Right ventricle myocardium superior (tissue), 1 donor: Measurements from ENCODE around the gene CDC42BPA. TPM values are rescaled to one million over a fixed set of nuclear protein-coding genes. Genes with fewer than 3 reads are reported as not detected.
A peak's percentile ranks its signal among the peaks of the same experiment; 100 is the strongest.

Experiments
- ATAC-seq: fragments of 200-7000 bp; cut with Tn5 transposase; one replicate; pipeline ENCODE4 v1.9.1; 2020; ENCODE audit warnings: mild to moderate bottlenecking; ENCODE audit not compliant: poor library complexity
- DNase-seq: peaks from one replicate; pipeline ENCODE4 v3.0.0-alpha.2; 2020
- intact Hi-C: fragments of 100-400 bp; cut with DNase I; formaldehyde crosslinking; loops from one replicate; pipeline ENCODE4 v1.11.2; 2022
- total RNA-seq: library from RNA; stranded (reverse); fragmentation: NEBNext Ultra II Directional; extraction: Animal tissue kit (Norgen Biotek cat#: 25700); gene quantifications from one replicate; pipeline ENCODE4 v1.2.1, GENCODE V29; 2021
- donor health status: DM: no; HTN: yes; CAD: no; lungs with severe emphysema.

The CDC42BPA gene
- total RNA-seq, 1 donor from 2014 or later, result 40.5 TPM

DNA sequence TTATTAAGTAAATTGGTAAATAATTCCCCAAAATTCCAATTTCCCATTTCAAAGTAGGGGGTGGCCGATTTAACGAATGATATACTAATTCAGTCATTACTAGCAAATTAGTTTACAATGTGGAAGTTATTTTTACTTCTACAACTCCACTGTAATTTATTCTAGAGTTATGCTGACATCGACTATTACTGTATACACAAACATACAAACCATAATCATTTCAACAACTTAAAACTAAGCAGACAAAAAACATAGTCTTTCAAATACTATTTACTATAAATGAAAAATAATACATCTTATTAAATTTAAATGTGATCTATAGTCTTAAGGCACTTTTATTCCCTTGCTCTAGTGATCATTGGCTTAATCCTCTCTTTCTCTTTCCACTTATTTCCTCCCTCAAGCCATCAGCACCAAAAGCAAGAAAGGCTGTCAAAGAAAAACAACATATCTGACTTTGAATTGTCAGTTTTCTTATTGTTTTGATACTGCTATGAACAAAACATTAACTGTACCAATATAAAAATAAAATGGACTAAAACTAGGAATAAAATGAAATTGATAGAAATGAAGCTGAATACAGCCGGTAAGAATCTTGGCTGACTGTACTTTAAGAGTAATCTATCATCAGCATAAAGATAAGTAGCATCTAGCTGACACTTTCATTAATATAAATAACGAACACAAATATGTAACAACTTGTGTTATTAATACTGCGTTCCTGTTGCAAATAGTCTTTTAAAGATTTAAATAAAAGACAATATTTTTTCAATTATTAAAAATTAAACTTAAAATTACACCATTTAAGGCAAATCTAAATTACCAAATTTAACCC is 4.1 kb downstream of the CDC42BPA start:
- DNase-seq (no peak), ATAC-seq (no peak)
- intact Hi-C loops, result no loop called here

DNA sequence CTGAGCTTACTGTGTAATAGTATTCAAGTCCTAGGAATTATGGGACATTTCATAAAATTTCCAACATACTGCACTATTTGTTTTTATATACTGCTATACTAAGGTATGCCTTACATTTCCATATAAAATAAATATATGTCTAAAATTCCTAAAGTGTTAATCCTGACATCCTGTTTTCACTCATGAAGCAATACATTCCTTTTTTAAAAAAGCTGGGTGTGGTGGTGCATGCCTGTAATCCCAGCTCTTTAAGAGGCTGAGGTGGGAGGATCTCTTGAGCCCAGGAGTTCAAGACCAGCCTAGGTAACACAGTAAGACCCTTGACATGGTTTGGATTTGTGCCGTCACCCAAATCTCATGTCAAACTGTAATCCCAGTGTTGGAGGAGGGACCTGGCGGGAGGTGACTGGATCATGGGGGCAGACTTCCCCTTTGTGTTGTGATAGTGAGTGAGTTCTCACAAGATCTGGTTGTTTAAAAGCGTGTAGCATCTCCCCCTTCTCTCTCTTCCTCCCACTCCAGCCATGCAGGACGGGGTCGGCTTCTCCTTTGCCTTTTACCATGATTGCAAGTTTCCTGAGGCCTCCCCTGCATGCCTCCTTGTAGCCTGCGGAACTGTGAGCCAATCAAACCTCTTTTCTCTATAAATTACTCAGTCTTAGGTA is 5.8 kb downstream of the CDC42BPA start:
- no peak for DNase-seq
- intact Hi-C loops, result no loop called here
- ATAC-seq, result no peak

DNA sequence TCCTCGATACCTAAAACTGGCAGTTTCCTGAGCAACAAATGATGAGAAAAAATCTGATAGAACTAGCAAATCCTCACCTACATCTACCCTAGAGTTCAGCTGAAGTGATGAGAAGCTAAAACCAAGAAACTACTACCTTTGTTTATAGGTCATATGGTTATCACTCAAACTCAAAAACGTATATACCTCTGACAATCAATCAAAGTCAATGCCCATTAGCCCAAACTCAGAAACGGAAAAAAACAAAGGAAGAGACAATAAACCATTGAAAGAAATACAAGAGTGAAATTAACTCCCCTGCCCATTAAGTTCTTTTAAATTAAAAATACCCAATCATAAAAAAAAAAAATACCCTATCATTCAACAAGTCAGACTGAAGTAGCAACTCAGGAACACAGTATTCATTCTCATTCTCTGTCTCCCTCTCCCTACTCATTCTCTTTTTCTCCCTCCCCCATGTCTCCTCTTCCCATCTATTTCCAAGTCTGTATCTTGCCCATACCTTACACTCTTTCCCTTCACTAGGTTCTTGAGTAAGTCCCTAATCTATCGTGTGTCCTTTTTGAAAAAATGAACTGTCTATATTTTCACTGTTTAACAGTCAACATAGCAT is 6.8 kb downstream of the CDC42BPA start:
- ATAC-seq (no peak), DNase-seq (no peak)
- intact Hi-C loops, result no loop called here

DNA sequence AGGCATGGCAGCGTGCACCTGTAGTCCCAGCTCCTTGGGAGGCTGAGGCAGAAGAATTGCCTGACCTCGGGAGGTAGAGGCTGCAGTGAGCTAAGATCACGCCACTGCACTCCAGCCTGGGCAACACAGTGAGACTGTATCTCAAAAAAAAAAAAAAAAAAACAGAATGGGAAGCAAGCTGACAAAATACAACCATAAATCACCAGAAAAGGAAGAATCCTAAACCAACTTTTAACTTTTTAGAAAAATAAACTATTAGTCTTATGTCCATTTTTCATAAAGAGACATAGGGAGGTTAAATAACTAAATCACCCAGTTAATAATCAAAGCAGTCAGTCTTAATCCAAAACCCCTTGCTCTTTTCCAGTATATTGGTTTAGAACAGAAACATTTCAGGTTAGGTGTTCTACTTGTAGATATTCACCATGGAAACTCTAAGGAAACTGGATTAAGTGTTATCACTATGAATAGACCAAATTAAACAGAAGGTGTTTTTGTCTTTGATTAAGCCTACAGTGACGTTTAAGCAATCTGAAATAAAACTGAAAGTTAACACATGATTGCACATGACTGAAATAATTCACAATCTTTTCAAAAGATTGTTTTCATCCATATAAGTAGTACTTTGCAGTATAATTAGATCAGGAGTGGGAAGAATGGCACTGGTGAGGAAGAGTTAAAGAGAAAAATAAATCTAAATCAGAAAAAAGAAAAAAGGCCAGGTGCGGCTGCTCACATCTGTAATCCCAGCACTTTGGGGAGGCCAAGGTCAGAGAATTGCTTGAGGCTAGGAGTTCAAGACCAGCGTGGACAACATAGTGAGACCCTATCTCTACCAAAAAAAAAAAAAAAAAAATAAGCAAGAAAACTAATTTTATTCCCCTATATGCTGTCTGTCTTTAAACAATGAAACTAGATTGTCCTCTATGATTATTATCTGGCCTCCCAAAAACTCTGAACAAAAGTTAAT is 9.6 kb downstream of the CDC42BPA start:
- intact Hi-C loops, result no loop called here
- ATAC-seq (no peak), DNase-seq (no peak)

DNA sequence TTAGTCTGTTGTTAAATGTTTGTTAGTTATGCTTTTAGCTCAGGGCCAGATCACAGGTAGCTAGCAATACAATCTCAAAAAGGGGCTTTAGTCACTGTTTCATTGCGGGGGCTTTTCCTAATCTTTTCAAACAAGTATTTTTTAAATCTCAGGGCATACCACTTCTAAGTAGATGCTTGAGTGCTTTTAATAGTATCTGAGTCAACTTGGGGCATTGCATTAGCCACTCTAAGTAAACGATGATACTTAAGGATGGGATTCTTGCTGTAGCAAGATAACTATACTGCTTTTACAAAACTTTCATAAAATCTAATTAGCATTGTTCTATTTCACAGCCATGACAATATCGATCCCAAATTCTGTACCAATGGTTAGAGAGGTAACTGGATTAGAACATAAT is 11.6 kb downstream of the CDC42BPA start:
- DNase-seq (no peak), ATAC-seq (no peak)
- intact Hi-C loops, result no loop called here

DNA sequence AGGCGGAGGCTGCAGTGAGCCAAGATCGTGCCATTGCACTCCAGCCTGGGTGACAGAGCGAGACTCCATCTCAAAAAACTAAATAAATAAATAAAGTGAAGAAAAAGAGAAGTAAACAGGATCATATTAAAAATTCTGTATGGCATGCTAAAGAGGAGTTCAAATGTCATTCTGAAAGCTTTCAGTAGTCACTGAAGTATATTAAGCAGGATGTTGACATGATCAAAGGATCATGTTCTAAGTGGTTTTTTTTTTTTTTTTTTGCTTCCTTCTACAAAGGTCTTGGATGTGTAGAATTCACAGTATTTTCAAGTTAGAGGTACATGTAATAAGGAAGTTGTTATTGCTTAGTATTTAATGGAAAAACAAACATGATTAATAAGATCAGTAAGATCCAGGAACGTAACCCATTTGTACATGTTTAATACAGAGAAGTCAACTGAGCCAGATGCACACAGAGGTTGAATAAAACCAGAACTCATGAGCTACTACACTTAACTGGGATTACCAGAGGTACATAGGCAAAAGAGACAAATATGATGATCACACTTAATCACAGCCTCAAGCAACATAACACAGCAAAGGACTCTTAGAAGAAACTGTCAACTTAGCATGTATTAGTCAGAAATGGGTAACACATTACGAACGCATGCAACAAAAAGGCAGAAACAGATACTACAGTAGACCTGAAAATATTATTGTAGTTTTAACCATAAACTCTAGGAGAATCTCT is 12.2 kb downstream of the CDC42BPA start:
- intact Hi-C loops, result no loop called here
- ATAC-seq (no peak), DNase-seq (no peak)

DNA sequence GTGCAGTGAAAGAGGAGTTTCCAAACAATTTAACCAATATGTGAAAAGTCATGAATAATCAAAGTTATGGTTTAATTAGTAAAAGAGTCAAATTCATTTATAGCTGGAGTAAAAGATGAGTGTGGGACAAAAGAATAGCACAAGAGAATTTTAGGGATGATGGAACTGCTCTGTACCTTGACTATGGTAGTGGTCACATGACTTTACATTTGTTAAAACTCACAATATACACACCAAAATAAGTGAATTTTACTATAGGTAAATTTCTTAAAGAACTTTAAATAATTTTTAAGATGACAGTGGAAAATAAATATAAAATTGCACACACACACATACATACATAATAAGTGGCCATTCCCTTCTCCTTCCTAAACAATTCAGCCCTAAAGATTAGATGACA is 13.6 kb downstream of the CDC42BPA start:
- DNase-seq (no peak), ATAC-seq (no peak)
- intact Hi-C loops, result no loop called here

DNA sequence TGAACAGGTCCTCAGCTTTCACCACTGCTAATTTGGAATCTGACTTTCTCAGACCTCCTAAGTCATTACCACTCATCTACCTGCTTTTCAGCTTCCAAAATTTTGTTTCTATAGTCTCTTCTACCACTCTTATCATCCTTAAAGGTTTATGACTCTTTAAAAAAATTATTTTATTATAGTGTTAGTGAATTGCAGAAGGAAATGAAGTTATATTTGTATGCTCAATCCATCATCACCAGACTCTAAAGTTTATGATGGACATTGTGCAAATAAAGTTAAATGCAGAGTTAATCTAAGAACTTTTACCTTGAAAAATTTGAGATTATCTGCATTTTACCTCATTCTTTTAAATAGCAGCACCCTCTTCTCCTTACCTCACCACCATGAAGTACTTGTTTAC is 14.6 kb downstream of the CDC42BPA start:
- ATAC-seq, result no peak
- no peak for DNase-seq
- intact Hi-C loops, result no loop called here

DNA sequence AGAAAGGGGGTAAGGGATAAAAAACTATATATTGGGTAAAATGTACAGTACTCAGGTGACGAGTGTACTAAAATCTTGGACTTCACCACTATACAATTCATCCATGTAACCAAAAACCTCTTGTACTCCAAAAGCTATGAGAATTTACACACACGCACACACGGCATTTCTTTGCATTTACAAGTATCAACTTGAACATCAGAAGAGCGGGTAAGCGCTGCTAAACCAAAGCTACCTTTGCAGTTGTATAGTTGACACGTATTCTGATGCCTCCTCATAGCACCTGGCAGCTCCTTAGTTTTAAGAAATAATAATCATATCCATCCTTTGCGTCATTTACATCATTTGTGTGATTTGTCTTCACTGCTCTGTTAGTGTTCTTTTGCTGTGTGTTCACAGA is 17.6 kb downstream of the CDC42BPA start:
- DNase-seq (no peak), ATAC-seq (no peak)
- intact Hi-C loops, result no loop called here

DNA sequence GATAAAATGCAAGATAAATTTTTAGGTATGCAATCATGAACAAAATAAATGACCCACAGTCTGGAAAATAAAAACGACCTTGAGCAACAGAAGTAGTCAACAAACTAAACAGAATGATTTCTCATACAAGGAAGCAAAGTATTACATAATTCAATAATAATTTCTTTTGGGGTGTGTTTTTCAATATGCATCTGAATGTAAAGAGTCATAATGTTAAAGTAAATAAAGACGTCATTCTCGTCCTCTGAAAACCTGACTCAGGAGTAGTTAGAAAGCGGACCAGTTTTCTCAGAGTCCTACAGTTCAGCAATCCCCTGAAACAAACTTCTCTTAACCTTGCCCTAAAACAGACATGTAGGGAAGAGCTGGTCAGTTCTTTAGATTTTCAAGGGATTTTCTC is 18.6 kb downstream of the CDC42BPA start:
- DNase-seq, result no peak
- intact Hi-C loops, result no loop called here
- ATAC-seq, result no peak

DNA sequence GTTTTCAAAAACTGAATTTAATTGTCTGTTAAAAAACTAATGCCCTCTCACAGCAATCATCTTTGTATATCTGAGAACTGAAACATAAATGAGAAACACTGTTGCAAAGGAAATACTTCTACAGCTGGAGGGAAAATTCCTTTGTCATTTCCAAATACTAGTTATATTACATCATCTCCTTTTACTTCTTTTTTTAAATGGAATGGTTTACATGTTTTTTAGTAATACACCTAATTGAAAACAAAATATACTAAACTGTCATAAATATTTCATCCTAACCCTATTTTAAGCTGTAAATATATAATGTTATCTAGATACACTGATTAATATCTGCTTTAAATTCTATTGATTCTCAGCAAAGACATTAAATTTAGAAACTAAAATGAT is 19.1 kb downstream of the CDC42BPA start:
- ATAC-seq, result peak; percentile 36
- intact Hi-C loops, result no loop called here
- no peak for DNase-seq

DNA sequence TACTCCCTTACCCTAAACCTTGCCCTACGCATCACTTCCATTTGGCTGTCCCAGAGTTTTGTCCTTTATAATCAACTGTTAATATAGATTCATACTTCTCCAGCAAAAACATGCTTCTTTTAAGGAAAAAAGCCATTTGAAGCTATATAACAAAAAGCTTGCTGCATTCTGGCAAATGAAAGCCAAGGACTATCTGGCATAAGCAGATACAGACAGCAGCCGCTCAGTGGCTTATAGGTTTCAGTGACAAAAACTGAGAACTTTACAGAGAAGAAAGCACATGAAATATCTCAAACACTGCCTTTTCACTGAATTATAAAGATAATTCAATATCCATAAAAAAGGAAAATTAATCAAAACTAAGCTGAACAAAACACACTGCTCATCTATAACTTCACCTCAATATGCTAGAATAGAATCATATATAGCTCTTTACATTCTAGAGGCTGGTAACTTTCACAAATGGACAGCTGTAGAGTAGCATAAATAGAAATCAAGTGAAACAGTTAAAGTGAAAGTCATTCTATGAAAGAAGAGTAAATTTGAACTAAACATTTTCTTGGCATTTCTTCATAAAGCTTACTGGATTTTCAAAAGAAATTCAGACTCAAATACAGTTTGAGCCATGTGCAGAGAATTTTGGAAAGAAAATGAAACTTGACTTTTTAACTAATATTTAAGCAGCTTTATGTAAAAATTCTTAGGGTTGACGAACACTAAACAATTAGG is 19.6 kb downstream of the CDC42BPA start:
- DNase-seq (no peak), ATAC-seq (no peak)
- intact Hi-C loops, result no loop called here

DNA sequence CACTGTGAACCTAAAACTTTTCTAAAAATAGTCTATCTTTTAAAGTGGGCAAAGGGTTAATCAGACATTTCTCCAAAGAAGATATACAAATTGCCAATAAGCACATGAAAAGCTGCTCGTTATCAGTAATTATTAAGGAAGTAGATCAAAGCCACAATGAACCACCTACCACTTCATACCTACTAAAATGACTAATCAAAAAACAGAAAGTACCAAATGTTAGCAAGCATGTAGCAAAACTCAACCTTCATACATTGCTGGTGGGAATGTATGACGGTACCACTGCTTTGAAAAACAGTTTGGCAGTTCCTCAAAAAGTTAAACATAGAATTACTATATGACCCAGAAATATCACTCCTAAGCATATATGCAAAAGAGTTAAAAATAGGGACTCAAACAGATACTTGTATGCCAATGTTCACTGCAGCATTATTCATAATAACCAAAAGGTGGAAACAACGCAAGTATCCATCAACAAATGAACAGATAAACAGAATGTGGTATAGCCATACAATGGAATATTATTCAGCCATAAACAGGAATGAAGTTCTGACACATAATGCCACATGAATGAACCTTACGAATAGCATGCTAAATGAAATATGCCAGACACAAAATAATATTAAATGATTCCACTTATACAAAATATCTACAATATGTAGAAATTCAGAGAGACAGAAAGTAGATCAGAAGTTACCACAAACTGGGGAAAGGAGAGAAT is 21.1 kb downstream of the CDC42BPA start:
- no peak for DNase-seq
- ATAC-seq, result no peak
- intact Hi-C loops, result no loop called here

DNA sequence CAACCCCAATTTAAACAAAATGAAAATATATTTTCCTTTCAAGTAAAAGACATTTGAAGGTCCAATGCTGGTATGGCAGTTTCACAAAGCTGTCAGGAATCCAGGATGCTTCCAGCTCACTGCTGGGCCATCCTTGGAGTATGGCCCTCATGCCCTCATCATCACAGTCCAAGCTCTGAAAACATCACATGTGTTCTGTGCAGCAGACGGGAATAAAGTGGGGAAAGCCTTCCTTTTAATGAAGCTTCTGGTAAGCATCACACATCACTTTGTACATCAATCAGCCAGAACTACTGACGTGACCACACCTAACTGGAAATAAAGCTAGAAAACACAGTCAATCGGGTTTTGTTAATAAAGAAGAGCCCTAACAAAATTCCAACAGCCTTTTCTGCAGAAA is 22.7 kb downstream of the CDC42BPA start:
- no peak for ATAC-seq
- no peak for DNase-seq
- intact Hi-C loops, result no loop called here

DNA sequence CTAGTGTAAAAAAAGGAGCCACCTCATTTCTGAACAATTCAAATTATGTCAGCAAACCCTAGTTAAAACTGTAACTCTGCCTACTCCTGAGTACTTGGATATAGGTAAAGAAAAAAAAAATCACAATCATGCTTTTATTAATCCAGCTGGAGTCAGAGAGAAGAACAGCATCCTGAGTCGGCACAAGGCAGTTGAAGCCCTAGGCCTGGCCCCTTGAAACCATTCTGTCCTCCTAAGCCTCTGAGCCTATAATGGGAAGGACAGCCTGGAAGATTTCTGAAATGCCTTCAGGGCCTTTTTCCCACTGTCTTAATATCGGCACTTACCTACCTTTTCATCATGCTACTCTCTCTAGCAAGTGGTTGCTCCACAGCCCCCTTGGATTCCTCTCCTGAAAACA is 32.5 kb downstream of the CDC42BPA start:
- ATAC-seq (no peak), DNase-seq (no peak)
- intact Hi-C loops, result no loop called here

DNA sequence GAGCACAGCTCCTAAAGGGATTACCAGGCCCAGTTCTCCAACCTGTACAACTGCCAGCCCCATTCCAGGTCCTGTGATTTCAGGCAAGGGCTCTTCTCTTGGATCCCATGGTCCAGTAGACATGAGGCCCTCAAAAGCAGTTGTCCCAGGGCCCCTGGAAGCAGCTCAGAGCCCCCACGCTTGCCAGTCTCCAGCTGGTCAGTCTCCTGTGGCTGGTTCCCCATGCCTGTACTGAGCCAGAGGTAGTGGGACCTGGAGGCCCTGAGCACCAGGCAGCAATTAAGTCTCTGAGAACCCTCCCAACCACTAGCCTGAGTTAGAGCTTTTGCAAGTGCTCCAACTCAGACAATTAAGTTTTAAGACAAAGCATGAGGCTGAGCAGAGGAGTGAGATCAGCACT is 36.9 kb downstream of the CDC42BPA start:
- intact Hi-C loops, result no loop called here

DNA sequence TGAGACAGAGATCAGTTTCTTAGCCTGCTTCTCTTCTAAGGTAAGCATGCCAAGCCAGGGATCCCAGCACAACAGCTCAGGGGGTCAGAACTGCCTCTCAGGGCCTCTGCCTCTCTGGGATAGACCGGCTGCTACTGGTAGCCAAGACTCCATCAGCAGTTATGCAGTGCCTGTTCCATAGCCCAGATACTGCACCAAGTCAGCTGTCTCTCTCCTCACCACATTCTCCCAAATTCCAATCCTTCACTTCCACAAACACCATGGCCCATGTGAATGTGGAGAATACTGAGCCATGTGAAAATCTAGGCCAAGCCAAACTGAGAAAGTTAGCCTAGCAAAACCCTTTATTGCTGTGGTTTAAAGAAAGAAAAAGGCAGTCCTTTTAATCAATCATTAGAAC is 37.5 kb downstream of the CDC42BPA start:
- DNase-seq (no peak), ATAC-seq (no peak)
- intact Hi-C loops, result no loop called here

More for the DNA sequence above, 36.9 kb downstream of the CDC42BPA start:
- no peak for DNase-seq
- ATAC-seq, result no peak
